Loucy (cell line): Measurements from ENCODE around the gene DEFB129.

ENCODE experiments used
- CTCF ChIP-seq: fragments of 200-600 bp; sonication (generic); conservative IDR thresholded peaks from 2 replicates; pipeline ENCODE4 v1.5.1; 2014; ENCODE audit warnings: mild to moderate bottlenecking, antibody characterized with exemption, low read length
- EZH2phosphoT487 ChIP-seq: fragments of 200-600 bp; IDR thresholded peaks from 2 replicates; pipeline ENCODE4 v1.6.1; 2018; ENCODE audit warnings: antibody characterized with exemption, mild to moderate bottlenecking, moderate library complexity, borderline replicate concordance

GRCh38 chr20:184288-184687 lies 42.8 kb upstream of the DEFB129 start:
- TF ChIP-seq CTCF (no peak), EZH2phosphoT487 (no peak)
